Prostate gland (tissue), 2 donors: ENCODE results near the gene ZFAND3.

Experiments
- POLR2A ChIP-seq: fragments of 450-650 bp; IDR thresholded peaks from one replicate; pipeline ENCODE4 v1.6.1; 2016; ENCODE audit warnings: antibody characterized with exemption, mild to moderate bottlenecking
- POLR2AphosphoS5 ChIP-seq: sonication (generic); formaldehyde crosslinking; IDR thresholded peaks from one replicate; pipeline ENCODE4 v1.6.1; 2017; ENCODE audit warnings: antibody characterized with exemption
- TF ChIP-seq, protein P1 (sequence below), 4 experiments: fragments of 200-600 bp in 2 of 4; fragments of 450-650 bp in 2 of 4; sonication (generic) in 2 of 4; IDR thresholded peaks; 1 replicate in 3 of 4; 2 replicates in 1 of 4; pipeline ENCODE4 v1.5.1; 2016 to 2019; ENCODE audit warnings: antibody characterized with exemption in 4 of 4, mild to moderate bottlenecking in 2 of 4, moderate library complexity in 2 of 4

DNA sequence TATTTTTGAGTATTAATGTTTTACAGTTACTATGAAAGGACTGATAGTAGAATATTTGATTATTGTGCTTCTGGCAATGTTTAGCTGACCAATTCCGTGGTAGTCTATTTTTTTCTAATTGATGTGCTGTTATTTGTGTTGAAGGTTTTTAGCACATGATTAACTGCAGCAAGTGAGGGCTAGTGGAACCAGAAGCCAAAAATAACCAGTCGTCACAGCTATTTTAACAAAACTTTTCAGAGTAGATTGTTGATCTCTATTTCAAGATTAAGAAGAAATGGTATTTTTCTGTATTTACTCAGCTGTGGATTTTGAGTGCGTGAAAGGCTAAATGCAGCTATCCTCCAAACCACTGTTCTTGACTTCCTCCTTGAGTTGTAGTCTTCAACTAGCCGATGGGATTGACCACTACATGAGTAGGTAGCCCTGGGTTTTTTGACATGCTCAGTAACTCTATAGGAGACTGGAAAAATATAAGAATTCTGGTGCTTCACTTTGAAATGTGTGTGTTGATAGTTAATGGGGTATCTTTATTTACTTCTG lies 258.0 kb downstream of the ZFAND3 start:
- TF ChIP-seq, protein P1, sequence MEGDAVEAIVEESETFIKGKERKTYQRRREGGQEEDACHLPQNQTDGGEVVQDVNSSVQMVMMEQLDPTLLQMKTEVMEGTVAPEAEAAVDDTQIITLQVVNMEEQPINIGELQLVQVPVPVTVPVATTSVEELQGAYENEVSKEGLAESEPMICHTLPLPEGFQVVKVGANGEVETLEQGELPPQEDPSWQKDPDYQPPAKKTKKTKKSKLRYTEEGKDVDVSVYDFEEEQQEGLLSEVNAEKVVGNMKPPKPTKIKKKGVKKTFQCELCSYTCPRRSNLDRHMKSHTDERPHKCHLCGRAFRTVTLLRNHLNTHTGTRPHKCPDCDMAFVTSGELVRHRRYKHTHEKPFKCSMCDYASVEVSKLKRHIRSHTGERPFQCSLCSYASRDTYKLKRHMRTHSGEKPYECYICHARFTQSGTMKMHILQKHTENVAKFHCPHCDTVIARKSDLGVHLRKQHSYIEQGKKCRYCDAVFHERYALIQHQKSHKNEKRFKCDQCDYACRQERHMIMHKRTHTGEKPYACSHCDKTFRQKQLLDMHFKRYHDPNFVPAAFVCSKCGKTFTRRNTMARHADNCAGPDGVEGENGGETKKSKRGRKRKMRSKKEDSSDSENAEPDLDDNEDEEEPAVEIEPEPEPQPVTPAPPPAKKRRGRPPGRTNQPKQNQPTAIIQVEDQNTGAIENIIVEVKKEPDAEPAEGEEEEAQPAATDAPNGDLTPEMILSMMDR (IDR thresholded peaks at IDR 0.05), result no peak
- TF ChIP-seq POLR2A (no peak), POLR2AphosphoS5 (no peak)
